Measurements from ENCODE around the gene CFAP74. TPM values are rescaled to one million over a fixed set of nuclear protein-coding genes. Genes with fewer than 3 reads are reported as not detected.
A peak's percentile ranks its signal among the peaks of the same experiment; 100 is the strongest.

CFAP74 gene
- total and polyA plus RNA-seq, 9 of the 15 experiments (the other 6 are each of a cell fraction or from before 2014, with no cell fraction given) = 0.03 to 0.15 (median 0.05) TPM; not detected in 6

DNA sequence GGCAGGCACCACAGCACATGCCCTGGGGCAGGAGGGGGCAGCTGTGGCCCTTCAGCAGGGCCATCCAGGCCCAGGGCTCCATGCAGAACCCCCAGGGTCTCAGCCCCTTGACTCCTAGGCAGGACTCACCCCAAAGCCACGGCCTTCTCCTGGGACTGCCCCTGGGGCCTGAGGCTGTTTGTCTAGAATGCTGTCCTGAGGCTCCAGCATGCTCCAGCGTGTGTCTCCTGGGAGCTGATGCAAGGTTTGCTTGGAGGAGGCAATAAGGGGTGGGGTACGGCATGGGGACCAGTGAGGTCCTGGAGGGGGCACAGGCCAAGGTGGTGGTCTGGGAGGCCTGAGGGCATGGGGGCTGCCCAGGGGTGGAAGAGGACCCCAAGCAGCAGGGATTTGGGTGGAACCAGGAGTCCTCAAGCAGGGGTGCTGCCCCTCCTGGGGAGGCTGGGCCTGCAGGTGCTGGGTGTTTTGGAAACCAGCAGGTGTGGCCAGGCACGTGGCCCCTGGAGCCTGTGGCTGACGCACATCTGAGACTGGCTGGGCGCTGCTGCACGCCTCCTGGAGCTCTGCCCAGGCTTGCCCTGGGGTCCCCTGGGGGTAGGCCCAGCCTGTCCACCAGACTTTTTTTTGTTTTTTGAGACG lies 96.4 kb downstream of the CFAP74 start (continued):
- TF ChIP-seq, protein P1, sequence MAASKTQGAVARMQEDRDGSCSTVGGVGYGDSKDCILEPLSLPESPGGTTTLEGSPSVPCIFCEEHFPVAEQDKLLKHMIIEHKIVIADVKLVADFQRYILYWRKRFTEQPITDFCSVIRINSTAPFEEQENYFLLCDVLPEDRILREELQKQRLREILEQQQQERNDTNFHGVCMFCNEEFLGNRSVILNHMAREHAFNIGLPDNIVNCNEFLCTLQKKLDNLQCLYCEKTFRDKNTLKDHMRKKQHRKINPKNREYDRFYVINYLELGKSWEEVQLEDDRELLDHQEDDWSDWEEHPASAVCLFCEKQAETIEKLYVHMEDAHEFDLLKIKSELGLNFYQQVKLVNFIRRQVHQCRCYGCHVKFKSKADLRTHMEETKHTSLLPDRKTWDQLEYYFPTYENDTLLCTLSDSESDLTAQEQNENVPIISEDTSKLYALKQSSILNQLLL (CRISPR knock-in tag; IDR thresholded peaks at IDR 0.05; ENCODE audit: borderline replicate concordance) = no peak
- TF ChIP-seq KAT8 (IDR thresholded peaks at IDR 0.05; ENCODE audit: low read depth) = no peak
- TF ChIP-seq MAFG (tag; conservative IDR thresholded peaks at IDR 0.05) = no peak
- TF ChIP-seq ZNF584 (CRISPR knock-in tag; IDR thresholded peaks at IDR 0.05; ENCODE audit: low read depth) = peak; percentile 69; the same call in 1 of the 2 replicates
- TF ChIP-seq ZNF57 (CRISPR knock-in tag; IDR thresholded peaks at IDR 0.05) = no peak
- no peak for TF ChIP-seq ZNF134 (CRISPR knock-in tag; conservative IDR thresholded peaks at IDR 0.05)
- no peak for TF ChIP-seq HCFC1 (IDR thresholded peaks at IDR 0.05; ENCODE audit: low read depth, low read length)
- TF ChIP-seq HDAC3 (IDR thresholded peaks at IDR 0.05; ENCODE audit: borderline replicate concordance, partially characterized antibody) = no peak
- TF ChIP-seq, protein P2, sequence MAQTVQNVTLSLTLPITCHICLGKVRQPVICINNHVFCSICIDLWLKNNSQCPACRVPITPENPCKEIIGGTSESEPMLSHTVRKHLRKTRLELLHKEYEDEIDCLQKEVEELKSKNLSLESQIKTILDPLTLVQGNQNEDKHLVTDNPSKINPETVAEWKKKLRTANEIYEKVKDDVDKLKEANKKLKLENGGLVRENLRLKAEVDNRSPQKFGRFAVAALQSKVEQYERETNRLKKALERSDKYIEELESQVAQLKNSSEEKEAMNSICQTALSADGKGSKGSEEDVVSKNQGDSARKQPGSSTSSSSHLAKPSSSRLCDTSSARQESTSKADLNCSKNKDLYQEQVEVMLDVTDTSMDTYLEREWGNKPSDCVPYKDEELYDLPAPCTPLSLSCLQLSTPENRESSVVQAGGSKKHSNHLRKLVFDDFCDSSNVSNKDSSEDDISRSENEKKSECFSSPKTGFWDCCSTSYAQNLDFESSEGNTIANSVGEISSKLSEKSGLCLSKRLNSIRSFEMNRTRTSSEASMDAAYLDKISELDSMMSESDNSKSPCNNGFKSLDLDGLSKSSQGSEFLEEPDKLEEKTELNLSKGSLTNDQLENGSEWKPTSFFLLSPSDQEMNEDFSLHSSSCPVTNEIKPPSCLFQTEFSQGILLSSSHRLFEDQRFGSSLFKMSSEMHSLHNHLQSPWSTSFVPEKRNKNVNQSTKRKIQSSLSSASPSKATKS (CRISPR knock-in tag; IDR thresholded peaks at IDR 0.05) = no peak
- TF ChIP-seq, protein P3, sequence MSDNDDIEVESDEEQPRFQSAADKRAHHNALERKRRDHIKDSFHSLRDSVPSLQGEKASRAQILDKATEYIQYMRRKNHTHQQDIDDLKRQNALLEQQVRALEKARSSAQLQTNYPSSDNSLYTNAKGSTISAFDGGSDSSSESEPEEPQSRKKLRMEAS (CRISPR knock-in tag; IDR thresholded peaks at IDR 0.05) = peak; percentile 32; the same call in 1 of the 2 replicates
- no peak for TF ChIP-seq JUN (IDR thresholded peaks at IDR 0.05; ENCODE audit: borderline replicate concordance, low read depth, low read length)
- TF ChIP-seq JUN (CRISPR knock-in tag; IDR thresholded peaks at IDR 0.05; ENCODE audit: borderline replicate concordance) = no peak
- no peak for TF ChIP-seq PHTF2 (CRISPR knock-in tag; IDR thresholded peaks at IDR 0.05)
- TF ChIP-seq, protein P4, sequence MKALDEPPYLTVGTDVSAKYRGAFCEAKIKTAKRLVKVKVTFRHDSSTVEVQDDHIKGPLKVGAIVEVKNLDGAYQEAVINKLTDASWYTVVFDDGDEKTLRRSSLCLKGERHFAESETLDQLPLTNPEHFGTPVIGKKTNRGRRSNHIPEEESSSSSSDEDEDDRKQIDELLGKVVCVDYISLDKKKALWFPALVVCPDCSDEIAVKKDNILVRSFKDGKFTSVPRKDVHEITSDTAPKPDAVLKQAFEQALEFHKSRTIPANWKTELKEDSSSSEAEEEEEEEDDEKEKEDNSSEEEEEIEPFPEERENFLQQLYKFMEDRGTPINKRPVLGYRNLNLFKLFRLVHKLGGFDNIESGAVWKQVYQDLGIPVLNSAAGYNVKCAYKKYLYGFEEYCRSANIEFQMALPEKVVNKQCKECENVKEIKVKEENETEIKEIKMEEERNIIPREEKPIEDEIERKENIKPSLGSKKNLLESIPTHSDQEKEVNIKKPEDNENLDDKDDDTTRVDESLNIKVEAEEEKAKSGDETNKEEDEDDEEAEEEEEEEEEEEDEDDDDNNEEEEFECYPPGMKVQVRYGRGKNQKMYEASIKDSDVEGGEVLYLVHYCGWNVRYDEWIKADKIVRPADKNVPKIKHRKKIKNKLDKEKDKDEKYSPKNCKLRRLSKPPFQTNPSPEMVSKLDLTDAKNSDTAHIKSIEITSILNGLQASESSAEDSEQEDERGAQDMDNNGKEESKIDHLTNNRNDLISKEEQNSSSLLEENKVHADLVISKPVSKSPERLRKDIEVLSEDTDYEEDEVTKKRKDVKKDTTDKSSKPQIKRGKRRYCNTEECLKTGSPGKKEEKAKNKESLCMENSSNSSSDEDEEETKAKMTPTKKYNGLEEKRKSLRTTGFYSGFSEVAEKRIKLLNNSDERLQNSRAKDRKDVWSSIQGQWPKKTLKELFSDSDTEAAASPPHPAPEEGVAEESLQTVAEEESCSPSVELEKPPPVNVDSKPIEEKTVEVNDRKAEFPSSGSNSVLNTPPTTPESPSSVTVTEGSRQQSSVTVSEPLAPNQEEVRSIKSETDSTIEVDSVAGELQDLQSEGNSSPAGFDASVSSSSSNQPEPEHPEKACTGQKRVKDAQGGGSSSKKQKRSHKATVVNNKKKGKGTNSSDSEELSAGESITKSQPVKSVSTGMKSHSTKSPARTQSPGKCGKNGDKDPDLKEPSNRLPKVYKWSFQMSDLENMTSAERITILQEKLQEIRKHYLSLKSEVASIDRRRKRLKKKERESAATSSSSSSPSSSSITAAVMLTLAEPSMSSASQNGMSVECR (CRISPR knock-in tag; IDR thresholded peaks at IDR 0.05) = peak; percentile 75
- TF ChIP-seq ZNF133 (CRISPR knock-in tag; IDR thresholded peaks at IDR 0.05) = no peak
- no peak for TF ChIP-seq YY1 (IDR thresholded peaks at IDR 0.05; ENCODE audit: borderline replicate concordance in 1 of 3, control insufficient read depth in 1 of 3, extremely low read depth in 1 of 3, insufficient read depth in 3 of 3, insufficient read length in 1 of 3, insufficient replicate concordance in 2 of 3, low read depth in 1 of 3, low read length in 2 of 3)
- no peak for TF ChIP-seq NFYB (IDR thresholded peaks at IDR 0.05; ENCODE audit: extremely low read depth, insufficient read length)
